Erythroblast (primary cell): ENCODE results near the gene DSCAML1.

ENCODE experiments used
- DNase-seq, 2 experiments: peaks; one replicate each; lab custom pipeline; 2025; lab: John Stamatoyannopoulos, UW
- GATA1 ChIP-seq: IDR thresholded peaks from 2 replicates; pipeline ENCODE4 v1.6.1; 2011; ENCODE audit warnings: low read depth, mild to moderate bottlenecking, control low read depth, low read length, moderate library complexity
- POLR2A ChIP-seq: IDR thresholded peaks from 2 replicates; pipeline ENCODE4 v1.6.1; 2011; ENCODE audit warnings: mild to moderate bottlenecking, low read length

DSCAML1 gene

DNA sequence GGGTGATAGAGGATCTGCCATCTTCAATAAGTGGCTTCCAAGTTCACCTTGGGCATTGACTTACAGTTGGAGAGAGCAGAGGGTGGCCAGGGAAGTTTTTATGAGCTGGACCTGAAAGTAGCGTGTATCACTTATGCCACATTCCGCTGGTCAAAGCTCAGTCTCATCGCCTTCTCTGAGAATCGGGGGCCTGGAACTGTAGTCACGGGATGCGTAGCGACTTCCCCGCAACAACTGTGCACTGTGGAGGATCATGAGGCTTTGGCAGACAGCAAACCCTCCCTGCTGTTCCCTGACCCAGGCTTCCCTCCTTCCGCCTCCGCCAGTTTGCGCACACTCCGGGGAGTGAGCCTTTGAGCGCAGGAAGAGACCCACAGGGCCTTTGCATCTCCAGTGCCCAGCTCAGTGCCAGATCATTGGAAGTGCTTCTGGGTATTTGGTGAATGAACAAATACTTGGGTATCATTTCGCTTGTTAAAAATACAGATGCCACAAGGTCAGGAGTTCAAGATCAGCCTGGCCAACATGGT lies 373.9 kb downstream of the DSCAML1 start:
- TF ChIP-seq POLR2A (no peak), GATA1 (no peak)
- DNase-seq: no peak

DNA sequence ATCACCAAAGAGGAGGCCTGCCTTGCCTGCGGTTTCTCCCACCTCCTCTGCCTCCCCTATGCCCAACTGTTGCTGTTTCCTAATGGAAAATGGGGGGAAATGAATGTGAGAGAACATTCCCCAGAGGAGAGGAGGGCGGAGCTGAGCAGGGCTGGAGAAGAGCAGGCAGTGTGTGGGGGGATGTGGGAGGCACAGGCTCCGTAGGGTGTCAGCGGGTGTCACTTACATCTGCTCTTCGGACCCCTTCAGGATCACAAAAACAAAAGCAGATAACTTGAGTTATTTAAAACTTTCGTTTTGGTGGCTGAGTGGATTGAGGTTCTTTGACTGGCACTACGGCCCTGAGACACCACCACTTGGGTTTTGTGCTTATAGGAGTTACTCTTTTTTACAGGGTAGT lies 375.5 kb downstream of the DSCAML1 start:
- no peak for DNase-seq
- TF ChIP-seq GATA1: no peak
- no peak for TF ChIP-seq POLR2A

DNA sequence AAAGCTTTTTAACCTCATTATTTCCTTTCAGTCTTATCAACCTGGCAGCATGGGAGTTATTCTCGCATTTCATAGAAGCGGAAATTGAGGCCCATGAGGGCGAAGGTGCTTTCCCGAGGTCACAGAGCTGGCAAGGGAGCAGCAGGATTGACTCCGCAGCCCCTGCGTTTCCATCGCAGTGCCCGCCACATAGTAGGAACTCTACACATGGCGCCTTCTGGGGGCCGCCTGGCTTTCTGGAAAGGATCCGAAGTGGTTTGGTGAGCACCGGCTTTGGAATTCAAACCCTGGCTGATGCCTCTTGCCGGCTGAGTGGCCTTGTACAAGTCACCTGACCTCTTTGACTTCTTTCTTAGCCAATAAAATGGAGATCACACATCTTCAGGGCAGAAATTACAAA lies 376.0 kb downstream of the DSCAML1 start:
- DNase-seq: no peak
- TF ChIP-seq GATA1 (no peak), POLR2A (no peak)

DNA sequence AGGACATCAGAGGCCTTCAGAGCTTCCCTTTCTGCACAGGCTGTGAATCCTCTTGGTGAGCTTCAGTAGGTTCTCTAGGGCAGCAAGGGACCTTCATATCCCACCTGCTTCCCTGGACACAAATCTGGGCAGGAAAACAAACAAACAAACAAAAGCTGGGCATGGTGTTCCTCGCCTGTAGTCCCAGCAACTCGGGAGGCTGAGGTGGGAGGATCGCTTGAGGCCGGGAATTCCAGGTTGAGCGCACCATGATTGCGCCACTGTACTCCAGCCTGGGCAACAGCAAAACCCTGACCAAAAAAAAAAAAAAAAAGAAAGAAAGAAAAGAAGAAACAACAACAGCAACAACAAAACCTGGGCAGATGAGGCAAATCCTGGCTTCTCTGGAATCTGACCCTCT lies 376.4 kb downstream of the DSCAML1 start:
- no peak for TF ChIP-seq GATA1
- no peak for DNase-seq

DNA sequence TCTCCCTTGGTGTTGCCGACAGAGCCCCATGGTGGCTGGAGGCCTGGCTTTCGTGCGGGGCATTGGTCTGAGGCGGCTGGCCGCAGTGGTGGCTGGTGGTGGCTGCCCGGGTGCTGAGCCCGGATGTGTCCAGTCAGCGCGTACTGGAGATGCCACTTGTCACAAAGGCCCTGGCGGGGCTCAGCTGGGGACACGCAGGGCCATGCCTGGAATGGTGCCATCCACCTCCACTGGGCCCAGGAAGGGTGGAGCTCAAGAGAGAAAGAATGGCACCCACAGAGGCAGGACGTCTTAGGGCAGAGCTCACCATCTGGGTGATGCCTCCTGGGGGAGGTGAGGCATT lies 376.9 kb downstream of the DSCAML1 start:
- TF ChIP-seq GATA1 (no peak), POLR2A (no peak)

DNA sequence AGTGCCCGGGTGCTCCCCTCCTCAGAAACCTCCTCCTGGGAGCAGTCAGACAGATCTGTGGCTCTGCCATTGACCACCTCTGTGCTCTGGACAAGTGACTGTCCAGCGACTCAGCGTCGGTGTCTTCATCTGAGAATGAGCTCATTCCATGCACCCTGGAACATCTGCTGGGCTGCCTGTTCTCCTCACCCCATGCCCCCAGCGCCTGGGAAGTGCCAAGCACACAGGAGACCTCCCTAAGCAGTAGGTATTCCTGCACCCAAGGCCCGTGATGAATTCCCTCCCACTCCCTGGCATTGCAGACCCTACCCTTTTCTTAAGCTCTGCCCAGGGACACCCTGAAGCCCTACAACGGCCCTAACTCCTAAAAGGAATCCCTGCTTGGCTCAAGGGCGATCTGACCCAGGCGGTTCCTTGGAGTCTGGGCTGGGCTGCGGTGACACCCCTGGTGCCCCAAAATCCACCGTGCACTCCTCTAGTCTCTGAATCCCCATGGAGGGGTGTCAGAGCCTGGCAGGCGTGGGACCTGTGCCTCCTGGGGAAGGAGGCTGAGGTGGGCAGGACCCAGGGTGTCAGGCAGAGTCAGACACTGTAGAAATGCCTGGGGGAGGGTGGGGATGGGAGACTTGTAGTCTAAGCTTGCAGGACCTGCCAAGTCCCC lies 377.4 kb downstream of the DSCAML1 start:
- no peak for TF ChIP-seq GATA1
- no peak for TF ChIP-seq POLR2A
- DNase-seq: no peak

More for the DNA sequence above, 376.9 kb downstream of the DSCAML1 start:
- no peak for DNase-seq

DNA sequence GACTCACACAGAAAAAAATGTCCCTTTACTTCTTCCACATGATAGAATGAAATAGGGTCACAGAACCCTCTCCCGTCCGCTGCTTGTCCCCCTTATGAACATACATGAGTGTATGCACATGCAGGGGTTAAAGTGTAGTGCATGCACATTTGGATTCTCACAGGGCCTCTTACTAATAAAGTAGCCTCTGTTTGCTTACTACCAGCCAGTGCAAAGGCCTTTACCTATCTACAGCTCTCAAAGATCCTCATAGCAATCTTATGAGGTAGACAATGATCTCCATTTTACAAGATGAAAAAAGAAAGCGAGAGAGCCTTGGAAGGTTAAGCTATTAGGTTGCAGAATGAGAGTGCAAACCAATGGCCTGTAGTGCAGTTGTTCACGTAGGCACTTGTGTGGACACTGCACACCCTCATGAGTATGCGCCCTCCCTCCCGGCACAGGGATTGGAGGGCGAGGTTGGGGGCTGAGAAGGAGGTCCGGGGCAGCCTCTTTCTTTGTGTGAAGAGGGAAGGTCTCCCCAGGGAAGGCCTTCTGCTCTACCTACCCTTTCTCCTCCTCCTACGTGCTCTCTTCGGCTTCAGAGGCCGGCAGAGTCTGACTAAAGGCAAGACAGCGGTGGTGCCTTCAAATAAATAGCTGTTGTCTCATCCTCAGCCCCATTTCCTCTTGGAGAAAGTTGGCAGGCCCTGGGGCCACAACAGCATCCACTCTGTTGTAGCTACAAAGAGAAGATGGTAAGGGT lies 378.1 kb downstream of the DSCAML1 start:
- no peak for DNase-seq
- TF ChIP-seq POLR2A (no peak), GATA1 (no peak)

DNA sequence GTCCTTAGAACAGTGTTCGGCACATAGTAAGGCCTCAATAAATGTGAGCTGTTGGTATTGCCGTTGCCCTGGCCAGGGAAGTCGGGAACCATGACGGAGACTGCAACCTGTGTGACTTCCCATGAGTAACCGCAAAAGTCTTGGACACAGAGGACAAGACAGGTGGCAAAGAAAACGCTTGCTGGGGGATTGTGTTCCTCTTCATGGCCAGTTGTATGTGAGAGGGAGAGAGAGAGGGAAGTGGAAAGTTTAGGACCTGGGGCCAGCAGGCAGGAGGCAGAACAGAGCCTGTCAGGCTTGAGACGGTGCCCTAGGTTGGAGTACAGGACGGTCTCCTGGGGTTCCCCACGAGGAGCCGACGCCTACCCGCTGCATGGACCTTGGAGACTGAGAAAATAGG lies 379.2 kb downstream of the DSCAML1 start:
- no peak for TF ChIP-seq POLR2A
- no peak for TF ChIP-seq GATA1
- DNase-seq: no peak

DNA sequence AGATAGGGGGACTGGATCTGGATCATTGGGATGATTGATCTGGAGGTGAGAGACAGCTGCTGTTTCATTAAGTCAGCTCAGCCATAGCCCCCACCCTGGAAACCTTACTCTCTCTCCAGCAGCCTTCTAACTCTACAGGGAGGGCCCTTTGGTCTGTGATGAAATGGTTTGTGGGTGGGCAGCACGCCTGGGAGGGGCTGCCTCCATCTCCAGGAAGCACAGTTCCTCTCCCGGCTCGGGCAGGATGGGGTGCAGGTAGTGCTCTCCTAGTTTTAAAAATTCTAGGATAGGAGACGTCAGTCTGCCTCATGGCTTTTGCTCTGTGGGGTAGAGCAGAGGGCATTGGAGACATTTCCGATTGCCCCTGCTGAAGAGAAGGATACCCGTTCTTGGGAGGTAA lies 379.7 kb downstream of the DSCAML1 start:
- TF ChIP-seq POLR2A (no peak), GATA1 (no peak)
- no peak for DNase-seq

DNA sequence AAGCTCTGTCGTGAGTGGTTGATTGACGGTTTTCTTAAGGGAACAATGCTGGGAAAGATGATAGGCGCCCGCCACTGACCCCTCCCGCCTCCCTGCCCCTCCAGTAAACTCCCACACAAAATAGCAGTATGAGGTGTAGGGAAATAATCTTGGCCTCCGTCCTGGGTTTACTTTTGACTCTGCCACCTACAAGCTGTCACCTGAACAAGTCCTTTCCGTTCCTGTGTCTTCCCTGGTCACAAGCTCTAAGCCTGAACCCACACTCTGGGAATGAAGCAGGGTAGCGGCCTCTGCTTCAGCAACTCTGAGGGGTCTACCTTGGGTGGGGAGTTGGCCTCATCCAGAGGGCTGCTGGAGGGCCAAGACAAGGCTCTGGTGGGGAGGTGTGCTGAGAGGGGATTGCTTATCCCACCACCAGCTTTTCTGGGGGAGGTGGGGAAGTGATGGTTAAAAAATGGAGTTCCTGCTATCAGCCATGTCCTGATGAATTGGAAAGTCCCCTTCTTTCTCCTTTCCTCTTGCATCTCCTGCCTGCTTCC lies 381.6 kb downstream of the DSCAML1 start:
- no peak for TF ChIP-seq GATA1
- TF ChIP-seq POLR2A: no peak
- DNase-seq: no peak

DNA sequence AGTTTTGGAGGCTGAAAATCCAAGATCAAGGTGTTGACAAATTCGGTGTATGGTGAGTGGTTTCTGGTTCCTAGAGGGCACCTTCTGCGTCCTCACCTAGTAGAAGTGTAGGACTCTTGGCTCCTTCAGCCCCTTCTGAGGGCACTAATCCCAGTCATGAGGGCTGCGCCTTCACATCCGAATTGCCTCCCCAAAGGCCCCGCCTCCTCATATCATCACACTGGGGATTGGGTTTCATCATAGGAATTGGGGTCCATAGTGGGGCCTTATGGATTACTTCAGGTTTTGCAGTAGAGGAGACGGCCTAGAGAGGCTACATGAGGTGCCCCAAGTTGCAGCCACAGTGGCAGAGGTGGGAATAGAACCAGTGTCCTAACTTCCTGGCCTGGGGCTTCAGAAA lies 382.3 kb downstream of the DSCAML1 start:
- DNase-seq: no peak
- TF ChIP-seq POLR2A (no peak), GATA1 (no peak)

DNA sequence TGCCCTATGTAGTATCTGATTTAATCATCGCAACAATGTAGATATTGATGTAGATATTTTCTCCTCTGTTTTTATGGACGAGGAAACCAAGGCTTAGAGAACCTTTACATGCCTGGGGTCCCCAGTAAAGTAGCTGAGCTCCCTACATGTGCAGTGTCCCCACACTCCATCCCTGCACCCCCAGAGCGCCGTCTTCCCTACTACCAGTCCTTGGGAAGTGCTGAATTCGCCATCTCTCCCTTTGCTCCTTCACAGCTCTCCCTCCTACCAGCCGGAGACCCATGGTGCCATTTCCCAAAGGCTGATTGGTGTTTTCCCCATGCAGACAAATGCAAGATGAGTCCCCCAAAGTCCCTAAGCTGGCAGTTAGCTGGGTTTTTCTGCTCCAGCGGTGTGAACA lies 383.4 kb downstream of the DSCAML1 start:
- DNase-seq: no peak
- TF ChIP-seq GATA1: no peak
- TF ChIP-seq POLR2A: no peak

DNA sequence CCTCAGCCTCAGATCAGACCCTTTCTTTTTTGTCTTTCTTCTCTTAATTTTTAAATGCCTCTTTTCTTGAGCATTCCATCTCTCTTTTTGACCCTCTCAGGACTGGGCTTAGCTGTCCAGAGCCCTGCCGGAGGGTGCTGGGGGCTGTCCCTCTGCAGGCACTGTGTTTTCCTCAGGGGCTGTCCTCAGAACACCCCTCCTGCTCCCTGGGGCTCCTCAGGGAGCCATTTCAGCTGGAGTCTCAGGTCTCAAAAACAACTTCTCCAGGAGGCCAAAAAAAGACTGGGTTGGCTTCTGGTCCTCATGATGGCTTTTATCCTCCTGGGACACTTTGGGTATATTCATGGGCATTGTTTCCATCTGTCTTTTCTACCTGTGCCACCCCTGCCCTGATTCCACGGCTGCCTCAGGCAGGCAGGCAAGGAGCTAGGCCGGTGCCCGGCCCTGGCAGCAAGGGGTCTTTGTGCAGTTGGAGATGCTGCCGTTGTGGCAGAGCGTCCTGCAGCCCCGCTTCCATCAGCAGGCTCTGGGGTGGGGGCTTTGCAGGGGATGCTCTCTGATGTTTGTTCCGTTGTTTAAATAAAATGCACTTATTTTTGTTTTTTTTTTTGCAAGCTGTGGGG lies 384.3 kb downstream of the DSCAML1 start:
- no peak for TF ChIP-seq GATA1
- TF ChIP-seq POLR2A: no peak
- DNase-seq: no peak

DNA sequence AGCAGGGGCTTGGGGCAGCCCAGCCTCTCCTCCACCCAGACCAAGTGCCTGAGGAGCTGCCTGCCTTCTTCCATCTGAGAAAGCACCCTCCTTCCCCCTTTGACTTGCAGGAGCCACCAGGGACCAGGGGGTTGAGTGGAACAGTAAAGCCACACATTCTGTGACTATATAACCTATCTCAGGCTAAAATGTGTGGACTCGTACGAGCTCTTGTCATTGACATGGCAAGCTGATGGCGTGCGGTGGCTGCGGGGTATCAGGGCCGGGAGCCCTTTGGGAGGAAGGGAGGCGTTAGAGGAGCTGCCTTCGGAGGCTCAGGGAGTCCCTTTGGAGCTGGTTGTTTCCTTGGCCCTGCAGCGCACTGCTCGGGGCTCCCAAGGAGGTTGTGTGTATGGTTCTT lies 384.8 kb downstream of the DSCAML1 start:
- DNase-seq: no peak
- TF ChIP-seq POLR2A (no peak), GATA1 (no peak)
